ENCODE data around the gene TAB2.

DNA sequence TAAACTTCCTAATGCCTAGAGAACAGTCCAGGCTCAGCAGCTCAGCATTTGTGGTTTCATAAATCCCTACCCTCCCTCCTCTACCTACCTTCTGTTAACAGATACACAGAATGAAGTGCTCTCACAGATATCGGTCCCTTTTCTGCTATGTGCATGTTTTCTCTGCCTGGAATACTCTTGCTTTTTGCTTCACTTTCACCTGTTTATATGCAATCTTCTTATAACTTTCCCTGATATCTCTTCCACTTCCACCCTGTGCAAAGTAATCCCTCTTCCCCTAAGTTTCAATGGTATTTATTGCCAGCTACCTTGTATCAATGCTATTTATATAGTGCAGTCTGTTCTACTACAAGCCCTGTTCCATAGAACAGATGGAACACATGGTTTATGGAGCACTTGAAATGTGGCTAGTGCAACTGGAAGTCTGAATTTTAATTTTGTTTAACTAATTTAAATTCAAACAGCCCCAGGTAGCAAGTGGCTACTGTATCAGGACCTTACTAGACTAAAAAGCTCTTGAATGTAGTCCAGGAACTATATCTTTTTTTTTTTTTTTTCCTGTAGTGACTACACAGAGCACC lies 3.1 kb upstream of the TAB2 start:
- TF ChIP-seq, protein P1, sequence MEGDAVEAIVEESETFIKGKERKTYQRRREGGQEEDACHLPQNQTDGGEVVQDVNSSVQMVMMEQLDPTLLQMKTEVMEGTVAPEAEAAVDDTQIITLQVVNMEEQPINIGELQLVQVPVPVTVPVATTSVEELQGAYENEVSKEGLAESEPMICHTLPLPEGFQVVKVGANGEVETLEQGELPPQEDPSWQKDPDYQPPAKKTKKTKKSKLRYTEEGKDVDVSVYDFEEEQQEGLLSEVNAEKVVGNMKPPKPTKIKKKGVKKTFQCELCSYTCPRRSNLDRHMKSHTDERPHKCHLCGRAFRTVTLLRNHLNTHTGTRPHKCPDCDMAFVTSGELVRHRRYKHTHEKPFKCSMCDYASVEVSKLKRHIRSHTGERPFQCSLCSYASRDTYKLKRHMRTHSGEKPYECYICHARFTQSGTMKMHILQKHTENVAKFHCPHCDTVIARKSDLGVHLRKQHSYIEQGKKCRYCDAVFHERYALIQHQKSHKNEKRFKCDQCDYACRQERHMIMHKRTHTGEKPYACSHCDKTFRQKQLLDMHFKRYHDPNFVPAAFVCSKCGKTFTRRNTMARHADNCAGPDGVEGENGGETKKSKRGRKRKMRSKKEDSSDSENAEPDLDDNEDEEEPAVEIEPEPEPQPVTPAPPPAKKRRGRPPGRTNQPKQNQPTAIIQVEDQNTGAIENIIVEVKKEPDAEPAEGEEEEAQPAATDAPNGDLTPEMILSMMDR (IDR thresholded peaks at IDR 0.05): no peak
- TF ChIP-seq POLR2AphosphoS5 (IDR thresholded peaks at IDR 0.05): no peak

Data from suprapubic skin (tissue), 3 donors.